Lower leg skin (tissue), 3 donors: ENCODE results near the gene CELA3B.

Experiments
- POLR2A ChIP-seq, 2 donors: fragments of 450-650 bp; IDR thresholded peaks; one replicate each; pipeline ENCODE4 v1.6.1; 2016 to 2017; ENCODE audit warnings: antibody characterized with exemption in 2 of 2, mild to moderate bottlenecking in 1 of 2, moderate library complexity in 1 of 2
- TF ChIP-seq, protein P1 (sequence below), 3 donors: fragments of 450-650 bp; IDR thresholded peaks; one replicate each; pipeline ENCODE4 v1.5.1; 2016; ENCODE audit warnings: antibody characterized with exemption in 3 of 3, mild to moderate bottlenecking in 3 of 3, moderate library complexity in 2 of 3

DNA sequence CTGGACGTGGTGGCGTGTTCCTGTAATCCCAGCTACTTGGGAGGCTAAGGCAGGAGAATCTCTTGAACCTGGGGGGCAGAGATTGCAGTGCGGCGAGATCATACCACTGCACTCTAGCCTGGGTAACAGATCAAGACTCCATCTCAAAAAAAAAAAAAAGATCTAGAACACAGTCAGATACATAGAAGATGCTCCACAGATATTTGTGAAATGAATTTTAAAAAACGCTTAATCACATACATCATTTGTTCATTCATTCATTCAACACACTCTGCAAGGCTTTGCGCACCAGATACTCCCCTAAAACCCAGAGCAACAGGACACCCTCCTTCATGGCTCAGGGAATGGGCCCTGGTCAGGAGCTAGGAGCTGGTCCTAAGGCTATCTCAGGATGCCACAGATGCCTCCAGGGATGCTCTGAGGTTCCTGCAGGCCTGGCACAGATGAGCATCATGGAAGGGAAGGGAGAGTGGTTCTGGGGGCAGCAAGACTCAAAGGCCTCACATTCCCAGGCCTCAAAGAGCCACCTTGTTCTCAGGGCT is 46.1 kb upstream of the CELA3B start:
- TF ChIP-seq, protein P1, sequence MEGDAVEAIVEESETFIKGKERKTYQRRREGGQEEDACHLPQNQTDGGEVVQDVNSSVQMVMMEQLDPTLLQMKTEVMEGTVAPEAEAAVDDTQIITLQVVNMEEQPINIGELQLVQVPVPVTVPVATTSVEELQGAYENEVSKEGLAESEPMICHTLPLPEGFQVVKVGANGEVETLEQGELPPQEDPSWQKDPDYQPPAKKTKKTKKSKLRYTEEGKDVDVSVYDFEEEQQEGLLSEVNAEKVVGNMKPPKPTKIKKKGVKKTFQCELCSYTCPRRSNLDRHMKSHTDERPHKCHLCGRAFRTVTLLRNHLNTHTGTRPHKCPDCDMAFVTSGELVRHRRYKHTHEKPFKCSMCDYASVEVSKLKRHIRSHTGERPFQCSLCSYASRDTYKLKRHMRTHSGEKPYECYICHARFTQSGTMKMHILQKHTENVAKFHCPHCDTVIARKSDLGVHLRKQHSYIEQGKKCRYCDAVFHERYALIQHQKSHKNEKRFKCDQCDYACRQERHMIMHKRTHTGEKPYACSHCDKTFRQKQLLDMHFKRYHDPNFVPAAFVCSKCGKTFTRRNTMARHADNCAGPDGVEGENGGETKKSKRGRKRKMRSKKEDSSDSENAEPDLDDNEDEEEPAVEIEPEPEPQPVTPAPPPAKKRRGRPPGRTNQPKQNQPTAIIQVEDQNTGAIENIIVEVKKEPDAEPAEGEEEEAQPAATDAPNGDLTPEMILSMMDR (IDR thresholded peaks at IDR 0.05): no peak
- no peak for TF ChIP-seq POLR2A (IDR thresholded peaks at IDR 0.05)
